Kidney (tissue), 14 donors: ENCODE results near the gene PDGFRA. TPM values are rescaled to one million over a fixed set of nuclear protein-coding genes. Genes with fewer than 3 reads are reported as not detected.

Experiments used
- DNase-seq, 5 donors: peaks; one replicate each; pipeline ENCODE4 v3.0.0-alpha.2; 2013 to 2020
- FAIRE-seq: peaks from 2 replicates; lab custom pipeline; 2012; peaks lifted over from hg19 to GRCh38; lab: Jason Lieb, UNC
- H3K27ac ChIP-seq, 2 donors: one replicate each; pipeline ENCODE4 v1.7.0; 2013; ENCODE audit warnings: low read depth in 2 of 2, low read length in 2 of 2, inconsistent platforms in 1 of 2
- H3K27me3 ChIP-seq: one replicate; pipeline ENCODE4 v1.7.1; 2013; ENCODE audit warnings: low read length, inconsistent platforms; ENCODE audit not compliant: control insufficient read depth, insufficient read depth
- H3K36me3 ChIP-seq, 3 donors: one replicate each; pipeline versions ENCODE4 v1.7.0 to v1.7.1; 2013; ENCODE audit warnings: low read length in 3 of 3, control low read depth in 1 of 3, inconsistent platforms in 1 of 3; ENCODE audit not compliant: insufficient read depth in 3 of 3, control insufficient read depth in 2 of 3
- H3K4me1 ChIP-seq, 3 donors: one replicate each; pipeline versions ENCODE4 v1.7.0 to v1.7.1; 2013; ENCODE audit warnings: low read length in 3 of 3, inconsistent platforms in 1 of 3, low read depth in 1 of 3; ENCODE audit not compliant: control insufficient read depth in 2 of 3, insufficient read depth in 2 of 3
- H3K4me3 ChIP-seq, 3 donors: one replicate each; pipeline versions ENCODE4 v1.7.0 to v1.8.1; 2013; ENCODE audit warnings: low read length in 3 of 3, control low read depth in 1 of 3, inconsistent platforms in 1 of 3
- H3K9ac ChIP-seq, 3 donors: one replicate each; pipeline versions ENCODE4 v1.7.0 to v1.7.1; 2013; ENCODE audit warnings: low read length in 3 of 3, control low read depth in 1 of 3, inconsistent platforms in 1 of 3
- H3K9me3 ChIP-seq, 3 donors: one replicate each; pipeline versions ENCODE4 v1.7.0 to v1.7.1; 2013; ENCODE audit warnings: low read length in 3 of 3, control low read depth in 1 of 3, inconsistent platforms in 1 of 3; ENCODE audit not compliant: control insufficient read depth in 2 of 3, insufficient read depth in 1 of 3
- intact Hi-C: fragments of 100-400 bp; cut with DNase I; formaldehyde crosslinking; loops from one replicate; pipeline ENCODE4 v1.11.1; 2022
- polyA plus RNA-seq: library from polyadenylated mRNA; stranded (reverse); fragments of 350-450 nt; fragmentation: Illumina TruSeq; extraction: RNeasy Lipid Tissue Mini Kit (QIAGEN cat#74804); gene quantifications from one replicate; pipeline ENCODE4 v1.2.3, GENCODE V29; 2014; ENCODE audit warnings: low read depth, low replicate concordance; ENCODE audit not compliant: insufficient read depth
- total RNA-seq: library from RNA; stranded (reverse); fragmentation: NEBNext Ultra II Directional; extraction: Animal tissue kit (Norgen Biotek cat#: 25700); gene quantifications from one replicate; pipeline ENCODE4 v1.2.1, GENCODE V29; 2021
- TF ChIP-seq, protein P1 (sequence below): IDR thresholded peaks from 3 replicates; pipeline ENCODE4 v1.5.1; 2012; ENCODE audit warnings: mild to moderate bottlenecking, moderate library complexity, borderline replicate concordance; ENCODE audit not compliant: insufficient read depth; ENCODE audit errors: extremely low read depth
- donor health status: control.
- donor health status: control.
- donor health status: control.
- donor health status: control.
- donor health status: control.
- donor health status: DM: yes; HTN: yes; CAD: no.
- donor health status: Normal renal cell carcinoma (clear cell type).

PDGFRA gene
- total and polyA plus RNA-seq, 2 donors from 2014 or later, result 12.3 to 71.0 TPM

DNA sequence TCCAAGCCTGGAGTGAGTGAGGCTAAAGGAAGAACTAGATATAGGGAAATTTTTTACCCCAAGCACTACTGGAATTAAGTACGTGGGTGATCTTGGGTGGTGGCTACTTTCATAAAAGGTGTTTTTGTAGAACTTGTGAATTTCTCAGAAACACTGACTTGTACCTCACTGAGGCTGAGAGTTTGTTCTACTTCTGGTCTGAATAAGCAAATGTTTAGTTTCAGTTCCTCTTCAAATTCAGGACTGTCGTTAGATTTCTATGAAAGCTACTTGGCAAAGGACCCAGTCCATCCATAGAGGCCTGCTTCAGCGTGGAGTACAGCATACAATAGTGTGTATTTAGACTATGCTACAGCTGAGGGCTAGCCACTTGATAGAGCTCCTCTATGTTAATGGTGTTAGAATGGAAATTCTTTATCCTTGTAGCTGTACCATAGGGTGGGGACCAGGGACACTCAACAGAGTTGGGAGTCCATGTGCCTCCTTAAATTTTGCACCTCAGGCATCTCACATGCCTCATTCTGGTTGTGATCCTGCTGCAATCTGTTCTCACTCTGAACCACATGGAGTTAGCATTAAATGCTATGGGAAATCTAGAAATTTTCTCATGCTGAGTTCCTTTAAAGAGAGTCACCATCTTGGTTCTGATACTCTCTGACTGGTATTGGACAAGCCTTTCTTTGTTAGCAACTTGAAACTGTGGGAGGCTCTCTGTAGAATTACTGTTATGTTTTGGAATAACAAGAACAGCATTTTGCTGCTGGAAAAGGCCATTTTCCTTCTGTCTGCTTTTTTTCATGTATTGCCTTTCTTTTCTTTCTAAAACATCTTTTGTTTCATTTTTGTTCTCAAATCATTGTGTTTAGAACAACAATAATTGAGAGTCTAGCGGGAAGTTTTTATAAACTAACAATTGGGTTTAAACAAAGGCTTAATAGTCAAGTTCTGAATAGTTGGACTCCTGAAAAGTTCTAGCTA lies 86.8 kb downstream of the PDGFRA start:
- DNase-seq (no peak), FAIRE-seq (no peak)
- no peak overlapping the region for H3K27ac ChIP-seq
- intact Hi-C loops, result no loop called here
- TF ChIP-seq, protein P1, sequence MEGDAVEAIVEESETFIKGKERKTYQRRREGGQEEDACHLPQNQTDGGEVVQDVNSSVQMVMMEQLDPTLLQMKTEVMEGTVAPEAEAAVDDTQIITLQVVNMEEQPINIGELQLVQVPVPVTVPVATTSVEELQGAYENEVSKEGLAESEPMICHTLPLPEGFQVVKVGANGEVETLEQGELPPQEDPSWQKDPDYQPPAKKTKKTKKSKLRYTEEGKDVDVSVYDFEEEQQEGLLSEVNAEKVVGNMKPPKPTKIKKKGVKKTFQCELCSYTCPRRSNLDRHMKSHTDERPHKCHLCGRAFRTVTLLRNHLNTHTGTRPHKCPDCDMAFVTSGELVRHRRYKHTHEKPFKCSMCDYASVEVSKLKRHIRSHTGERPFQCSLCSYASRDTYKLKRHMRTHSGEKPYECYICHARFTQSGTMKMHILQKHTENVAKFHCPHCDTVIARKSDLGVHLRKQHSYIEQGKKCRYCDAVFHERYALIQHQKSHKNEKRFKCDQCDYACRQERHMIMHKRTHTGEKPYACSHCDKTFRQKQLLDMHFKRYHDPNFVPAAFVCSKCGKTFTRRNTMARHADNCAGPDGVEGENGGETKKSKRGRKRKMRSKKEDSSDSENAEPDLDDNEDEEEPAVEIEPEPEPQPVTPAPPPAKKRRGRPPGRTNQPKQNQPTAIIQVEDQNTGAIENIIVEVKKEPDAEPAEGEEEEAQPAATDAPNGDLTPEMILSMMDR, result no peak
- no peaks in the 10 kb centered on the region for H3K4me1 ChIP-seq
- H3K36me3 ChIP-seq, result no peaks in the 10 kb centered on the region
- H3K27me3 ChIP-seq, result no peaks in the 10 kb centered on the region
- no peak overlapping the region for H3K4me3 ChIP-seq
- H3K9ac ChIP-seq, result no peak overlapping the region
- no peaks in the 10 kb centered on the region for H3K9me3 ChIP-seq

DNA sequence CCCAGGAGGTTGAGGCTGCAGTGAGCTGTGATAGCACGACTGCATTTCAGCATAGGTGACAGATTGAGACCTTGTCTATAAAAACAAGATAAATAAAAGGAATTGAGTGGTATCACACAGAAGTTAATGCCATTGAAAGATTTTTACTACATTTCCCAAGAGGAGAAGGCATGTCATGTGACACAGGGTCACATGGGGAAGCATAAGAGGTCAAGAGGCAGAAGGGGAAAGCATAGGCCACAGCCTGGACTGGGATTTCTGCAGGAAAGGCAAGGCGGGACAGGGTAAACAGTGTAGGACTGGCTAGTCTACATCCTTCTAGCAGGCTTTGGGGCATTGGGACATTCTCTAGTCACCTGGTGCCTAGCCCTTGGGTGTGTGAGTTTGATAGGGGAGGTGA lies 88.6 kb downstream of the PDGFRA start:
- DNase-seq, result no peak
- H3K4me3 ChIP-seq, result no peak overlapping the region
- no peak overlapping the region for H3K9ac ChIP-seq
- no peak for FAIRE-seq
- no peaks in the 10 kb centered on the region for H3K9me3 ChIP-seq
- H3K36me3 ChIP-seq, result no peaks in the 10 kb centered on the region
- no peaks in the 10 kb centered on the region for H3K27me3 ChIP-seq
- intact Hi-C loops, result no loop called here
- H3K27ac ChIP-seq, result no peak overlapping the region
- H3K4me1 ChIP-seq, result no peaks in the 10 kb centered on the region
- TF ChIP-seq, protein P1, result no peak

DNA sequence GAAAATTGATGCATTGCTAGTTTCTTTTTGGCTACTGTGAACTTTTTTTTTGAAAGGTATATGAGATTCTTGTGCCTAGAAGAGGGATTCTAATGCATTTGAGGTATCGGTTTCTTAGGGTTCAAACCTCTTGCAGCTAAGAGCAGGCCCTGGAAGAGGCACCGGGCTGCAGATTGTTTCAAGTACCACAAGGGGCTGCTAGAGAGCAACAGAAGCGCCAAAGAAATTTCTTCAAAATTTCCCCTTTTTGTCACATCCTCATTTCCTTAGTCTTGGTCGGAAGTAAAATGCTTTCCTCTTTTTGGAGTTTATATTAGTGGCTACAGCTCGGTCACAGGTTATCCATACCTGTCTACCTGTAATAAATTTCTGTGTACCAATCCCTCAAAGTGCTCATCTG lies 89.8 kb downstream of the PDGFRA start:
- H3K9me3 ChIP-seq, result no peaks in the 10 kb centered on the region
- H3K27ac ChIP-seq, result no peak overlapping the region
- intact Hi-C loops, result no loop called here
- H3K36me3 ChIP-seq, result no peaks in the 10 kb centered on the region
- H3K27me3 ChIP-seq, result no peaks in the 10 kb centered on the region
- no peak overlapping the region for H3K9ac ChIP-seq
- FAIRE-seq (no peak), DNase-seq (peak in 3 of 5 donors; percentile 24 to 62 (median 47))
- H3K4me3 ChIP-seq, result no peak overlapping the region
- TF ChIP-seq, protein P1, result peak; percentile 65
- no peaks in the 10 kb centered on the region for H3K4me1 ChIP-seq
